ENCODE results near the gene CAMK2N1. TPM values are rescaled to one million over a fixed set of nuclear protein-coding genes. Genes with fewer than 3 reads are reported as not detected.

CAMK2N1 gene
- total and polyA plus RNA-seq, 10 of the 15 experiments (the other 5 are each of a cell fraction or from before 2014, with no cell fraction given) = 0.23 TPM; not detected in 9

GRCh38 chr1:20474333-20474975 is 11.6 kb downstream of the CAMK2N1 start (continued):
- no peak for TF ChIP-seq REST (IDR thresholded peaks at IDR 0.05; ENCODE audit: low read depth, low read length)
- no peak for TF ChIP-seq ZNF687 (IDR thresholded peaks at IDR 0.05)
- TF ChIP-seq STAT3 (IDR thresholded peaks at IDR 0.05; ENCODE audit: low read depth, low read length) = no peak
- TF ChIP-seq JUND (IDR thresholded peaks at IDR 0.05; ENCODE audit: low read depth, low read length) = no peak
- TF ChIP-seq ZZZ3 (IDR thresholded peaks at IDR 0.05; ENCODE audit: control insufficient read depth, insufficient read length, low read depth) = no peak
- no peak for TF ChIP-seq NR2C2 (IDR thresholded peaks at IDR 0.05; ENCODE audit: borderline replicate concordance, control insufficient read depth, insufficient read length, low read depth)
